ENCODE data around the gene RAMP3.
A peak's percentile ranks its signal among the peaks of the same experiment; 100 is the strongest.
"Not testable (repeated sequence)": the region's sequence is repeated elsewhere in the genome, so short reads cannot be mapped to it uniquely, and the experiment has no call there.

The RAMP3 gene

GRCh38 chr7:45157653-45158401 lies at the start of gene RAMP3:
RAMP3 (plus strand) TSS chr7:45157791; CDS start chr7:45157829, 38 bp downstream.
- no peak for DNase-seq (ENCODE audit: low read depth)

DNA sequence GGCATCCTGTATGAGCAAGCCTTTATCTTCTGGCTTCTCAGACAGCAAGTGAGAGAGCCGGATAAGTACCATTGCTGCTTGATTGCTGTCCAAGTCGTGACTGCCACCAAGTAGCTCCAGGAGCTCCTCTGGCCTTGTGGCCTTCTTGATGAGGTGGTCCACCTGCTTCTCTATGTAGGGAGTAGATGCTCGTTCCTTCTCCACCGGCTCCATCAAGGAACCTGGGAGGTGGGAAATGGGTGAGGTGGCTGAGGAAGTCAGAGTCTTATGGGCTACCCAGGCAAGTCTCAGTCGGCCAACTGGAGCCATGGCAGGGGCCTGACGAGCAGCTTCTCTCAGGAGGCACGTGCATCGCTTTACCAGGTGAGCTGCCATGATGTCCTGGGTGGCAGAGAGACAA lies 48.7 kb upstream of the RAMP3 start:
- DNase-seq (ENCODE audit: low read depth) = no peak

DNA sequence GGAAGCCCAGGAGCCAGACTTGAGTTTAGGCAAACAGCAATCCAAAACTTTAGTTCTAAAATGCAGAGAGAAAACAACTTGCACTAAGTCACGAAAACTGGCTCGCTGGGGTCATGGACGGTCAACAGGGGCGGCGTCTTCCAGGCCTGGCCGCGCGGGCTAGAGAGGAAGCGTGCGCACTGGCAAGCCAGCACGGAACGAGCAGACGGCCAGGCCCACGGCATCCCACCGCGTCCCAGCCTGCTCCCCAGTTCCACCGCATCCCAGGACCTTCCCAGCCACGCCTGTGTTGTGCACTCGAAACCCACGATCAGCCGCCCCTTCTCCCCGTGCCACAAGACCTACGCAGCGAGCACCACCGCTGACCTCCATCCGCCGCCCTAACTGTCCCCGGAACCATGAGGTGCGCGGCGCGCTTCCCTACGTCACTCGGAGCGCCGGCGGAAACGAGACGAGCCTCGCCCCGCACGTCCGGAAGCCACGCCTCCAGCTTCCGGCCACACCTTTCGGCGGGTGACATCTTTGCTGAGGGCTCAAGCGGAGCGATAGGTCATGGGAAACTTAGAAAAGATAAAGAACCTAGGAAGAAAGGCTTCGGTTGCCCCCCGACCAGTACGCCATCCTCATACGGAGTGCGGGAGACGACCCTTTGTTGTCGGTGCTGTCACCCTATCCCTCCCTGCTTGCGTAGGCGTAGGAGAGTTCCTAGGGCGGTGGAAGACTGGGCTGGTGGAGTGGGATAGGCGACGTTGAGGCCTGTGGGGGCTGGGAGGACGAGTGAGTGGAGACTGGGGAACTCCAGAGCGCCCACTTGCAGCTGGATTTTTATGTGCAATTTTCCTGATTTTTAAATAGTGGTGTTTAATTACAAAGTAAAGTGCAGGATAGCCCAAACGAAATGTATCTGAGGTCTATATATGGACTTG lies 46.0 kb upstream of the RAMP3 start, which contains the start of gene TBRG4:
TSS of gene TBRG4 (minus strand) at position 400 of the 926 bp plus-strand sequence. CDS start 2,460 bp downstream, outside the sequence.
- peak; percentile 79 for DNase-seq (ENCODE audit: low read depth)

DNA sequence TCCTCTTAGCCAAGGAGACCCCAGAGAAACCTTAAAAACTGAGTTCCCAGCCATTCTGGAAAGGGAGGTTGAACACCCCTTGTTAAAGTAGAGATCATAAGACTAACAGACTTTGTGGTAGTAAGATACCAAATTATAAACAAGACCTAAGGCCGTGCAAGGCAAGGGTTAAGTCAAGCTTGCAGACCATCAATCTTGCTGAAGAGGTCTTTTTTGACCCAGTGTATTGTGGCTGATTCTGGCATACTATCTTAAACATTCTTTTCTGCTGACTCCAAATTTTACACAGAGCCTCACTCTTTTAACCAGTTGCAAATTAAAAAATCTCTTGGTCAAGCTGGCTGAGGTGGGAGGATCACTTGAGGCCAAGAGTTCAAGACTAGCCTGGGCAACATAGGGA lies 44.9 kb upstream of the RAMP3 start:
- no peak for DNase-seq (ENCODE audit: low read depth)

DNA sequence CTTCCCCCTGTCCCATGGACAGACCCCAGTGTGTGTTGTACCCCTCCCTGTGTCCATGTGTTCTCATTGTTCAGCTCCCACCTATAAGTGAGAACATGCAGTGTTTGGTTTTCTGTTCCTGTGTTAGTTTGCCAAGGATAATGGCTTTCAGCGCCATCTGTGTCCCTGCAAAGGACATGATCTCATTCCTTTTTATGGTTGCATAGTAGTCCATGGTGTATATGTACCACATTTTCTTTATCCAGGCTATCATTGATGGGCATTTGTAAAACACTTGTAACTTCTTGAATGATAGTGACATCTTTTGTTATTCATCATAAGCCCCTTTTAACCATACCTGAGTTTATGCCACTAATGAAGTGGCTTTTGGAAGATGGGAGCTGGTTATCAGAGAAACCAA lies 43.3 kb upstream of the RAMP3 start:
- not testable (repeated sequence) for DNase-seq (ENCODE audit: low read depth)

GRCh38 chr7:45114926-45115325 lies 42.7 kb upstream of the RAMP3 start:
- no peak for DNase-seq (ENCODE audit: low read depth)

DNA sequence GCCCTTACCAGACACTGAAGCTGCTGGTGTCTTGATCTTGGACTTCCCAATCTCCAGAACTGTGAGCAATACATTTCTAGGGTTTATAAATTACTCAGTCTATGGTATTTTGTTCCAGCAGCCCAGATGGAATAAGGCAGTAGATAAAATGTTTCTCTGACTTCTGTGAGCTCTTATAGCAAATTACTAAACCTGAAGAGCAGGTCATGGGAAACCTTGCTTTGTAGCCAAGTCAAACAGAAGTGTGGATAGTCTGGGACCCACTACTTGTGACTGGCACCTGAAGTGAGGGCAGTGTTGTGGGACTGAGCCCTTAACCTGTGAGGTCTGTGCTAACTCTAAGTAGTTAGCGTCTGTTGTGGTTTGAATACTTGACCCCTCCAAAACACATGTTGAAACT lies 41.5 kb upstream of the RAMP3 start:
- no peak for DNase-seq (ENCODE audit: low read depth)

DNA sequence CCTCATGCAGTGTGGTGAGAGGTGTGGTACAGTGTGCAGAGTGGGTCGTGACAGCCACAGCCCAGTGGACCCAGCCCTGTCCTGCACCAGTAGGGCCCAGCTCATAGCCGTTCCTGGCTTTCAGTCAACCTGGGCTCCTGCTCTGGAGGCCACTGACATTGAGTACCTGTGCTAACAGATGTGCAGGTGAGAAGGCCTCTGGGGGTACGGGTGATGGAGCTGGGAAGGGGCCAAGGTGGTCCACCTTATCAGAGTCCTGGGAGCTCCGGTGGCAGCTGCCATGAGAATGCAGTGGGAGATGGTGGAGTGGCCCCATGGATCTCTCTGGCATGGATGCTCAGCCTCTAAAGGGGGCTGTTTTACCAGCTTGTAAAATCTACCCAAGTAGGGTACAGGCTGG lies 40.0 kb upstream of the RAMP3 start:
- no peak for DNase-seq (ENCODE audit: low read depth)

GRCh38 chr7:45118292-45118691 lies 39.3 kb upstream of the RAMP3 start:
- no peak for DNase-seq (ENCODE audit: low read depth)

DNA sequence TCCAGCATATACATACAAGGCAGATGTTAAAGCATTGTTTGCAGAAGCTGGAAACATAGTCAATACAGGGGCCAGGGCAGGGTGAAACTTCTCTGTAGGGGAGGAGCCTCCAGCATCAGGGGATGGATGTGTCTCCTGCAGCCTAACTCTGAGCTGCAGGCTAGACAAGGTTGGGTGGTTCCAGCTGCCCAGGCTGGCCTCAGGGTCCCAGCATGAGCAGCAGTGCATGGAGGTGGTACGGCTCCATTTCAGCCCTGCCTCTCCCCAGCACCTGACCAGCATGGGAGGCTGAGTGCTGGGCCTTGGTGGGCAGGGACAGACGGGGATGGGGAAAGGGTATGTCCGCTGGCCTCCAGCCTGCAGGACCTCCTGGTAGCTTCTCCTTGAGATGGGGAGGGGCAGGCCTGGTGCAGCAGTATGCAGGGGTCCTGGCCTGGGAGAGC lies 38.7 kb upstream of the RAMP3 start:
- DNase-seq (ENCODE audit: low read depth) = no peak

- DNase-seq (ENCODE audit: low read depth) = no peak
Observed at GRCh38 chr7:45119550-45119949, 38.0 kb upstream of the RAMP3 start.

DNA sequence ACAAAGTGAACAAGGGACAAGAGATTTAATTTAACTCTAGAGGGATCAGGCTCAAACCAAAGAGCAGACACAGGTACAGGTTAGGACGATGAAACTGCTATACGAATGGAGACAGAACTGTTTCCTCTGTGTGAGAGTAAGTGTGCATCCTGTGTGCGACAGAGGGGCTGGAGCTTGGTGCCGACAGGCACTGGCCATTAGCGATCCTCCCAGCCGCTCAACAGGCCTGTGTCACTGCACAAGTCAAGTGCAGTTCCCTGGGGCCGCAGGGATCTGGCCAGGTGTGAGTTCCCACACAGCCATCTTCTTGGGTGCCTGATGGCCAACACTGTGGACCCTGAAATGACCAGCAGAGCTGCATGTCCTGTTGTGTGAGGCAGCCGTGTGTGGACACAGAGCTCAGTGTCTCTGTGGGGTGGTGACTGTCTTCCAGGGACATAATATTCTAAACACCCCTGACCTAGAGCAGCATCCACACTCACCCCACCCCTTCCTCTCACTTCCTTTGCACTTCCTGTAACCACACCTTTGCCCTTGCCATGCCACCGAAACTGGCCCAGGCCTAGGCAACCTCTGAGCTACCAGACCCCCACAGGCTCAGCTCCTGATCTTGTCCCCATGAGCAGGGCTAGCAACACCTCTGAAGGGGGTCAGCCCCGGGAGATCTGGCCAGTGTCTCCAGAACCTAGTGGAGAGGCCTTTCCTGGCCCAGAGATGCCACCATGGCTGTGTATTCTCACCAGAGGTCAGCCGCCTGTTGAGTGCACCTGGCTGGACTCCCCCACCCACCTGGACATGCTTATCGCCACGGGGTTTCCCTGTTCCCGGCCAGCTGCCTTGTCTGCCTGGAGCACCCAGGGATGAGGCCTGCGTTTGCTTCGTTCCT lies 34.4 kb upstream of the RAMP3 start:
- DNase-seq (ENCODE audit: low read depth) = no peak

GRCh38 chr7:45123913-45124710 lies 33.5 kb upstream of the RAMP3 start:
- no peak for DNase-seq (ENCODE audit: low read depth)

GRCh38 chr7:45125193-45125904 lies 32.2 kb upstream of the RAMP3 start:
- no peak for DNase-seq (ENCODE audit: low read depth)

DNA sequence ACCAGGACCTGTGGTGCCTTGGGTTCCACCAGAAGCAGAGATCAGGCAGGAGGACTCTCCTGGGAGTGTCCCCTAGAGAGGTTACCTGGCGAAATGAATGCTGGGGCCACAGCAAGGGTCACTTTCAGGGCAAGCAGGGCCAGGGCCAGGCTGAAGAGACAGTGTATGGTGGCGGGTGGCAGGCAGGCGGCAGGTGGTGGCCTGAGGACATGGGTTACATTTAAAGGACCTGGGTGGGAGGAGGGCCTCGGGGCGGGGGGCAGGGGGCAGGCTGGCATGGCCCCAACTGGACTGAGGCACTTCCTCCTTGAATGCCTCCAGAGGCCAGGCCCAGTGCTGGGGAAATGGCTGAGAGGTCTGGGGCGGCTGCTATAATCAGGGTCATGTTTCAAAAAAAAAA lies 31.4 kb upstream of the RAMP3 start:
- no peak for DNase-seq (ENCODE audit: low read depth)

GRCh38 chr7:45126920-45127319 lies 30.7 kb upstream of the RAMP3 start:
- DNase-seq (ENCODE audit: low read depth) = no peak

DNA sequence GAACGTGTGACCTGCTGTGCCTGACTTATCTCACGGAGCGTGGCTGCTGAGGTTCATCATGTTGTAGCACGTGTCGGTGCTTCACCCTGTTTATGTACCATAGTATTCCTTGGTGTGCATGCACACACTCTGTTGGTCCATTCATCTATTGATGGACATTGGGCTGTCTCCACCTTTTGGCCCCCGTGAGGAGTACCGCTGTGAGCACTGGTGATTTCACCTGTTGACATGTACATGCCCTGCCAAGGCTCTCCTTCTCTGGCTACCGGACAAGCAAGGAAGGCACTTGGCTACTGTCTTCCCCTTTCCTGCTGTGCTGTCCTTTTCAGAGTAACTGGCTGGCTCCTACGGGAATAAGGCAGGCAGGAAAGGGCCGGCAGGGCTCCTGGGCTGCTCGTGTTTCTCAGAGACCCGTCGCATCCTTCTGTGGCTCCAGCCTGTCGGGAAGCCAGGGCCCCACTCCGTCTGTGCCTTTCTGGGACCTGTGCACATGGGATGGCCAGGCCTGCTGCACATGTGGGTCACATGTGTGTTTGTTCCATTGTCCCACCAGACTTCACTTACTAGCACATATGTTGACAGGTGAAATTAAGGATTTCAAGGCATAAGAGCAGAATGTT lies 28.3 kb upstream of the RAMP3 start:
- no peak for DNase-seq (ENCODE audit: low read depth)

DNA sequence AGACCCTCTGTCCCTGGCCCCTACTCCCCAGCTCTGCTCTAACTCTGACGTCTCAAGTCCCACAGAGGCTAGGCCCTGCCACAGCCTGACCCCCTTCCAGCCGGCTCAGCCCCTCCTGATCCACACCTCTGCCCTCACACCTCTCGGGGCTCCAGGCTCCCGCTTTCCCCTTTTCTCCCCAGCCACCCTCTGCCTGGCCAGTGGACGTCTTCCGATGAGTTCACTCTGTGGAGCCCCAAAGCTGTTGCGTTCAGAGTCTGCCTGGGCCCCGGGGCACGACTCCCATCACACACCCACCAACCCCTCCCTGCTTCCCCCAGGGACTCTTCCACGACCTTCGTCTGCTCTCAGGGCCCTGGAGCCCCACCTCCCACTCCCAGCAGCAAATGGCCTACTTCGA lies 27.7 kb upstream of the RAMP3 start:
- no peak for DNase-seq (ENCODE audit: low read depth)

DNA sequence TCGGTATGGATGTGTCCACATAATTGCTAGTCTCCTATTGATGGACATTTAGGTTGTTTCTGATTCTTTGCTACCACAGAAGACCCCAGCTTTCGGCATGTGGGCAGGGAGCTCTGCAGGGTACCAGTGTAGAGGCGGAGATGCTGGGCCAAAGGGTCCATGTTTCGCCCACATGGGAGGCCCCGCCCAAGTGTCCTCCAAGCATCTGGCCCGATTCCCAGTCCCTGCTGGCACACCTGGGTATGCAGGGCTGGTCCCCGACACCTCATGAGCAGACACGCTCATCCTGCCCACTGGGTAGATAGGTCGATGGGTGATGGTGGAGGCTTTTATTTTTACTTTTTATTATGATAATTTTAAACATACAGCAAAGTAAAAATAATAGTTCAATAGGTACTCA lies 26.7 kb upstream of the RAMP3 start:
- no peak for DNase-seq (ENCODE audit: low read depth)

- no peak for DNase-seq (ENCODE audit: low read depth)
Observed at GRCh38 chr7:45131891-45132290, 25.7 kb upstream of the RAMP3 start.

Measured in fibroblast of the conjunctiva (primary cell).